ENCODE data around the gene RBM33.

The RBM33 gene

GRCh38 chr7:155643804-155644177 lies 670 bp upstream of the RBM33 start:
- ChIA-PET POLR2A (interaction anchor here (0.6 to 1.1 kb wide), 4 partner anchors 21 to 171 kb away, joined by 3 to 7 read pairs (median 4); no protein-coding TSS in a partner anchor), CTCF (interaction anchor here (0.7 to 1.2 kb wide), 2 partner anchors 264 to 278 kb away, joined by 3 to 7 read pairs; no protein-coding TSS in a partner anchor)
- no peaks in the 10 kb centered on the region for H3K9me3 ChIP-seq (ENCODE audit: control insufficient read depth, insufficient read depth, low read depth, low read length)
- H3K27ac ChIP-seq (ENCODE audit: extremely low read depth, low read depth, low read length): peak overlapping the region; percentile 89
- TF ChIP-seq TSHZ1 (tag by site-specific recombination; IDR thresholded peaks at IDR 0.05; ENCODE audit: borderline replicate concordance) (no peak), KLF1 (tag by site-specific recombination; IDR thresholded peaks at IDR 0.05) (no peak), ZNF501 (tag by site-specific recombination; IDR thresholded peaks at IDR 0.05) (peak; percentile 40; the same call in 1 of the 2 replicates), ZNF596 (tag by site-specific recombination; IDR thresholded peaks at IDR 0.05) (no peak)
- peaks cover 5 to 53% of the 10 kb centered on the region in 2 experiments; a peak in 2 of 3 replicates for H3K36me3 ChIP-seq (ENCODE audit: control insufficient read depth in 2 of 2, insufficient read depth in 1 of 2, low read length in 2 of 2)
- H3K4me3 ChIP-seq (ENCODE audit: low read depth, low read length): peak overlapping the region; percentile 98
- H3K4me1 ChIP-seq (ENCODE audit: control insufficient read depth, insufficient read depth, low read length): no peaks in the 10 kb centered on the region

GRCh38 chr7:155644971-155645509 lies 579 bp downstream of the RBM33 start:
- ChIA-PET CTCF (no interaction called here), POLR2A (no interaction called here)
- Histone ChIP-seq H3K27ac (ENCODE audit: extremely low read depth, low read depth, low read length) (peak overlapping the region; percentile 89), H3K4me3 (ENCODE audit: low read depth, low read length) (peak overlapping the region; percentile 98), H3K36me3 (ENCODE audit: control insufficient read depth in 2 of 2, insufficient read depth in 1 of 2, low read length in 2 of 2) (peaks cover 5 to 61% of the 10 kb centered on the region in 2 experiments; a peak in 2 of 3 replicates), H3K4me1 (ENCODE audit: control insufficient read depth, insufficient read depth, low read length) (no peaks in the 10 kb centered on the region), H3K9me3 (ENCODE audit: control insufficient read depth, insufficient read depth, low read depth, low read length) (no peaks in the 10 kb centered on the region)
- TF ChIP-seq ZBTB11 (tag by site-specific recombination; conservative IDR thresholded peaks at IDR 0.05; ENCODE audit: low read depth): no peak
- TF ChIP-seq ZNF19 (tag by site-specific recombination; IDR thresholded peaks at IDR 0.05; ENCODE audit: low read depth): no peak
- peak; percentile 36; the same call in 1 of the 2 replicates for TF ChIP-seq GLIS1 (tag by site-specific recombination; IDR thresholded peaks at IDR 0.05)
- 0 out of 2 replicates have a peak, but pooled peaks have one; percentile 3 for TF ChIP-seq ZBTB48 (tag by site-specific recombination; IDR thresholded peaks at IDR 0.05)
- peak; percentile 53; the same call in 1 of the 2 replicates for TF ChIP-seq PRDM1 (tag by site-specific recombination; IDR thresholded peaks at IDR 0.05)
- TF ChIP-seq REST (tag by site-specific recombination; IDR thresholded peaks at IDR 0.05): no peak
- no peak for TF ChIP-seq ZSCAN23 (tag by site-specific recombination; IDR thresholded peaks at IDR 0.05)
- TF ChIP-seq ZNF658 (tag by site-specific recombination; IDR thresholded peaks at IDR 0.05): no peak
- TF ChIP-seq ZNF555 (tag by site-specific recombination; conservative IDR thresholded peaks at IDR 0.05): no peak
- no peak for TF ChIP-seq GLI4 (tag by site-specific recombination; IDR thresholded peaks at IDR 0.05)
- 0 out of 2 replicates have a peak, but pooled peaks have one; percentile 51 for TF ChIP-seq ZFP37 (tag by site-specific recombination; IDR thresholded peaks at IDR 0.05)
- 0 out of 2 replicates have a peak, but pooled peaks have one; percentile 67 for TF ChIP-seq EGR2 (tag by site-specific recombination; IDR thresholded peaks at IDR 0.05; ENCODE audit: low read depth)
- 0 out of 2 replicates have a peak, but pooled peaks have one; percentile 29 for TF ChIP-seq ZFP69B (tag by site-specific recombination; IDR thresholded peaks at IDR 0.05)
- no peak for TF ChIP-seq ZNF324 (tag by site-specific recombination; IDR thresholded peaks at IDR 0.05)
- no peak for TF ChIP-seq GFI1B (tag by site-specific recombination; IDR thresholded peaks at IDR 0.05)
- 0 out of 2 replicates have a peak, but pooled peaks have one; percentile 16 for TF ChIP-seq ZNF398 (tag by site-specific recombination; IDR thresholded peaks at IDR 0.05)
- TF ChIP-seq ZNF777 (tag by site-specific recombination; IDR thresholded peaks at IDR 0.05; ENCODE audit: borderline replicate concordance): no peak
